MCF 10A (cell line): ENCODE data around the gene P3H2. TPM values are rescaled to one million over a fixed set of nuclear protein-coding genes. Genes with fewer than 3 reads are reported as not detected.

Source experiments
- BruUV-seq: library from RNA; stranded (reverse); fragments of 400-500 nt; replicated peaks from 2 replicates; lab custom pipeline; 2021; lab: Mats Ljungman, UMichigan
- CTCF ChIA-PET: fragments of 300-600 bp; sonication (Branson Sonifier 250); formaldehyde crosslinking; extraction: SDS; loops from one replicate; lab custom pipeline; 2021; ENCODE audit warnings: antibody characterized with exemption, inconsistent platforms; lab: Yijun Ruan, JAX
- POLR2A ChIA-PET: fragments of 300-600, 350-650 bp; sonication (Branson Sonifier 250); formaldehyde crosslinking; extraction: SDS; loops from one replicate; lab custom pipeline; 2020; ENCODE audit warnings: antibody characterized with exemption, inconsistent platforms; lab: Yijun Ruan, JAX
- DNase-seq: peaks from one replicate; pipeline ENCODE4 v3.0.0-alpha.2; 2018; ENCODE audit not compliant: unreplicated experiment
- H3K27ac Mint-ChIP-seq: one replicate; pipeline ENCODE4 v1.8.0; 2022; ENCODE audit warnings: mild to moderate bottlenecking, low read depth, mixed read lengths; ENCODE audit not compliant: unreplicated experiment
- H3K27me3 Mint-ChIP-seq: one replicate; pipeline ENCODE4 v1.8.0; 2022; ENCODE audit warnings: mixed read lengths; ENCODE audit not compliant: insufficient read depth, unreplicated experiment
- H3K36me3 Mint-ChIP-seq: one replicate; pipeline ENCODE4 v1.8.0; 2022; ENCODE audit warnings: mild to moderate bottlenecking, moderate library complexity, mixed read lengths; ENCODE audit not compliant: insufficient read depth, unreplicated experiment
- H3K4me1 Mint-ChIP-seq: one replicate; pipeline ENCODE4 v1.8.0; 2022; ENCODE audit warnings: mixed read lengths; ENCODE audit not compliant: insufficient read depth, unreplicated experiment
- H3K4me3 Mint-ChIP-seq: one replicate; pipeline ENCODE4 v1.8.0; 2022; ENCODE audit warnings: mild to moderate bottlenecking, moderate library complexity, mixed read lengths; ENCODE audit not compliant: unreplicated experiment
- H3K9me3 Mint-ChIP-seq: one replicate; pipeline ENCODE4 v1.8.0; 2022; ENCODE audit warnings: mixed read lengths; ENCODE audit not compliant: unreplicated experiment
- CTCF ChIP-seq: fragments of 200-600 bp; IDR thresholded peaks from one replicate; pipeline ENCODE4 v1.8.0; 2022; ENCODE audit warnings: antibody characterized with exemption, mild to moderate bottlenecking; ENCODE audit not compliant: unreplicated experiment
- intact Hi-C: fragments of 100-400 bp; cut with micrococcal nuclease; formaldehyde crosslinking; loops from 2 replicates; pipeline ENCODE4 v1.14.1; 2022
- total RNA-seq: library from RNA; stranded (reverse); gene quantifications from 2 replicates; pipeline ENCODE4 v1.2.3, GENCODE V29; 2022

The P3H2 gene
- total RNA-seq, 1 experiment from 2014 or later: 60.2 TPM

GRCh38 chr3:190105876-190106275 is 14.8 kb downstream of the P3H2 start:
- H3K27ac Mint-ChIP-seq: no peak overlapping the region
- no peaks in the 10 kb centered on the region for H3K27me3 Mint-ChIP-seq
- no peaks in the 10 kb centered on the region for H3K36me3 Mint-ChIP-seq
- no peaks in the 10 kb centered on the region for H3K9me3 Mint-ChIP-seq
- no peak for DNase-seq
- ChIA-PET CTCF (interaction anchor here (1.3 kb wide), 1 partner anchor 145 kb away, joined by 4 read pairs; no protein-coding TSS in a partner anchor), POLR2A (interaction anchor here (0.9 to 1.6 kb wide), 5 partner anchors 11 to 80 kb away, joined by 3 to 7 read pairs (median 4); no protein-coding TSS in a partner anchor)
- intact Hi-C loops: no loop called here
- no peak overlapping the region for H3K4me3 Mint-ChIP-seq
- no peak for TF ChIP-seq CTCF
- no TSS peak for BruUV-seq
- H3K4me1 Mint-ChIP-seq: peaks cover 49% of the 10 kb centered on the region

- Mint-ChIP-seq H3K9me3 (no peaks in the 10 kb centered on the region), H3K4me1 (peaks cover 39% of the 10 kb centered on the region), H3K27me3 (no peaks in the 10 kb centered on the region), H3K27ac (peak overlapping the region; percentile 97), H3K36me3 (no peaks in the 10 kb centered on the region), H3K4me3 (peak overlapping the region; percentile 70)
- TF ChIP-seq CTCF: no peak
- no TSS peak for BruUV-seq
- intact Hi-C loops: no loop called here
- ChIA-PET POLR2A (interaction anchor here (0.7 to 5.9 kb wide), 10 partner anchors 8 to 745 kb away, joined by 3 to 44 read pairs (median 6); partner anchors contain the start of gene P3H2), CTCF (interaction anchor here (0.6 to 1.6 kb wide), 6 partner anchors 11 to 129 kb away, joined by 3 to 4 read pairs (median 3); no protein-coding TSS in a partner anchor)
- peak; percentile 18 for DNase-seq
Observed at GRCh38 chr3:190101320-190102011, 19.2 kb downstream of the P3H2 start.

GRCh38 chr3:190099099-190099498 is 21.6 kb downstream of the P3H2 start:
- no peak overlapping the region for H3K4me3 Mint-ChIP-seq
- no peak for DNase-seq
- no peak for TF ChIP-seq CTCF
- H3K4me1 Mint-ChIP-seq: peaks cover 32% of the 10 kb centered on the region
- H3K36me3 Mint-ChIP-seq: no peaks in the 10 kb centered on the region
- no peaks in the 10 kb centered on the region for H3K9me3 Mint-ChIP-seq
- CTCF ChIA-PET: interaction anchor here (0.7 to 0.9 kb wide), 3 partner anchors 22 to 695 kb away, joined by 3 to 5 read pairs (median 3); no protein-coding TSS in a partner anchor
- POLR2A ChIA-PET: interaction anchor here (0.9 to 5.9 kb wide), 4 partner anchors 11 to 21 kb away, joined by 3 to 44 read pairs (median 6); no protein-coding TSS in a partner anchor
- H3K27ac Mint-ChIP-seq: no peak overlapping the region
- no TSS peak for BruUV-seq
- intact Hi-C loops: no loop called here
- no peaks in the 10 kb centered on the region for H3K27me3 Mint-ChIP-seq

- Mint-ChIP-seq H3K4me1 (peaks cover 46% of the 10 kb centered on the region), H3K4me3 (no peak overlapping the region), H3K27ac (no peak overlapping the region), H3K9me3 (no peaks in the 10 kb centered on the region), H3K27me3 (no peaks in the 10 kb centered on the region), H3K36me3 (peaks cover 3% of the 10 kb centered on the region)
- no peak for TF ChIP-seq CTCF
- DNase-seq: no peak
- BruUV-seq: no TSS peak
- intact Hi-C loops: no loop called here
- ChIA-PET CTCF (no interaction called here), POLR2A (interaction anchor here (5.9 kb wide), 1 partner anchor 18 kb away, joined by 44 read pairs; no protein-coding TSS in a partner anchor)
Observed at GRCh38 chr3:190097617-190098016, 23.1 kb downstream of the P3H2 start.
